Fibroblast of skin of back (primary cell): ENCODE results near the gene RAB3IL1.

Source experiments
- DNase-seq: peaks from one replicate; pipeline ENCODE4 v3.0.0-alpha.2; 2013

The RAB3IL1 gene

GRCh38 chr11:61903845-61904244 is 13.5 kb downstream of the RAB3IL1 start:
- DNase-seq: no peak

GRCh38 chr11:61902313-61902712 is 15.1 kb downstream of the RAB3IL1 start:
- no peak for DNase-seq

- no peak for DNase-seq
Measured at GRCh38 chr11:61901397-61901796, 16.0 kb downstream of the RAB3IL1 start.

- no peak for DNase-seq
Measured at GRCh38 chr11:61900251-61900650, 17.1 kb downstream of the RAB3IL1 start.

GRCh38 chr11:61899146-61899841 is 18.1 kb downstream of the RAB3IL1 start:
- peak; percentile 59 for DNase-seq

GRCh38 chr11:61898247-61898582 is 19.2 kb downstream of the RAB3IL1 start:
- DNase-seq: no peak

- peak; percentile 61 for DNase-seq
Measured at GRCh38 chr11:61897387-61898246, 19.7 kb downstream of the RAB3IL1 start.

- no peak for DNase-seq
Measured at GRCh38 chr11:61896665-61897386, 20.5 kb downstream of the RAB3IL1 start.

GRCh38 chr11:61895718-61896059 is 21.7 kb downstream of the RAB3IL1 start:
- DNase-seq: no peak

- DNase-seq: no peak
Measured at GRCh38 chr11:61895046-61895717, 22.2 kb downstream of the RAB3IL1 start.

GRCh38 chr11:61893981-61894380 is 23.4 kb downstream of the RAB3IL1 start:
- DNase-seq: peak; percentile 89

- DNase-seq: no peak
Measured at GRCh38 chr11:61892085-61892370, 25.3 kb downstream of the RAB3IL1 start.

GRCh38 chr11:61891331-61892084 is 25.9 kb downstream of the RAB3IL1 start, which contains the start of gene FADS3:
TSS of gene FADS3 (minus strand) at chr11:61891545. CDS start at chr11:61891381, 164 bp downstream.
- DNase-seq: peak; percentile 86

- peak; percentile 91 for DNase-seq
Measured at GRCh38 chr11:61890529-61891330, 26.6 kb downstream of the RAB3IL1 start.

- DNase-seq: no peak
Measured at GRCh38 chr11:61889831-61890230, 27.5 kb downstream of the RAB3IL1 start.

GRCh38 chr11:61888590-61888989 is 28.8 kb downstream of the RAB3IL1 start:
- DNase-seq: no peak

- peak; percentile 96 for DNase-seq
Measured at GRCh38 chr11:61887839-61888494, 29.4 kb downstream of the RAB3IL1 start.

- DNase-seq: no peak
Measured at GRCh38 chr11:61886643-61887042, 30.7 kb downstream of the RAB3IL1 start.

- DNase-seq: no peak
Measured at GRCh38 chr11:61885784-61886580, 31.4 kb downstream of the RAB3IL1 start.
